Testis (tissue), 3 donors: ENCODE measurements around the gene POC5. TPM values are rescaled to one million over a fixed set of nuclear protein-coding genes. Genes with fewer than 3 reads are reported as not detected.

ENCODE experiments used
- DNase-seq: peaks from one replicate; pipeline ENCODE4 v3.0.0-alpha.2; 2019
- H3K27ac ChIP-seq, 2 donors: fragments of 200-600 bp; sonication (generic); one replicate each; pipeline ENCODE4 v1.5.1; 2019
- H3K27me3 ChIP-seq: fragments of 200-600 bp; sonication (generic); one replicate; pipeline ENCODE4 v1.5.1; 2019
- H3K36me3 ChIP-seq: fragments of 200-600 bp; sonication (generic); one replicate; pipeline ENCODE4 v1.5.1; 2017; ENCODE audit warnings: low read depth; ENCODE audit errors: missing control alignments
- H3K4me1 ChIP-seq: fragments of 200-600 bp; sonication (generic); one replicate; pipeline ENCODE4 v1.5.1; 2019
- H3K4me3 ChIP-seq, 2 donors: fragments of 200-600 bp; sonication (generic); one replicate each; pipeline ENCODE4 v1.5.1; 2017 to 2019
- H3K9me3 ChIP-seq: fragments of 200-600 bp; sonication (generic); one replicate; pipeline ENCODE4 v1.5.1; 2017
- POLR2A ChIP-seq: fragments of 450-650 bp; IDR thresholded peaks from one replicate; pipeline ENCODE4 v1.6.1; 2017; ENCODE audit warnings: antibody characterized with exemption, mild to moderate bottlenecking, moderate library complexity
- WGBS, 2 donors: methylation state at CpG; one replicate each; pipeline ENCODE4 v1.1.5; 2018; 5-methylcytosine and 5-hydroxymethylcytosine counted together
- intact Hi-C: fragments of 100-400 bp; cut with DNase I; formaldehyde crosslinking; loops from one replicate; pipeline ENCODE4 v1.15.1; 2023; ENCODE audit warnings: low total_unique reads
- polyA plus RNA-seq: library from polyadenylated mRNA; stranded (reverse); fragments of 350-450 nt; fragmentation: Illumina TruSeq; extraction: RNeasy Lipid Tissue Mini Kit (QIAGEN cat#74804); gene quantifications from one replicate; pipeline ENCODE4 v1.2.3, GENCODE V29; 2014; ENCODE audit warnings: low read depth, low replicate concordance; ENCODE audit not compliant: insufficient read depth
- total RNA-seq, 2 donors: library from RNA; depleted of rRNA; stranded (reverse); fragments of >200 nt; gene quantifications; one replicate each; pipeline ENCODE4 v1.2.3, GENCODE V29; 2016
- TF ChIP-seq, protein P1 (sequence below), 3 experiments: fragments of 450-650 bp in 2 of 3; fragments of 200-600 bp in 1 of 3; sonication (generic) in 1 of 3; IDR thresholded peaks; one replicate each; pipeline ENCODE4 v1.5.1; 2016 to 2019; ENCODE audit warnings: antibody characterized with exemption in 3 of 3, mild to moderate bottlenecking in 2 of 3, moderate library complexity in 1 of 3

POC5 gene
- total and polyA plus RNA-seq, 3 donors from 2014 or later, result 30.2 to 34.9 (median 30.8) TPM

DNA sequence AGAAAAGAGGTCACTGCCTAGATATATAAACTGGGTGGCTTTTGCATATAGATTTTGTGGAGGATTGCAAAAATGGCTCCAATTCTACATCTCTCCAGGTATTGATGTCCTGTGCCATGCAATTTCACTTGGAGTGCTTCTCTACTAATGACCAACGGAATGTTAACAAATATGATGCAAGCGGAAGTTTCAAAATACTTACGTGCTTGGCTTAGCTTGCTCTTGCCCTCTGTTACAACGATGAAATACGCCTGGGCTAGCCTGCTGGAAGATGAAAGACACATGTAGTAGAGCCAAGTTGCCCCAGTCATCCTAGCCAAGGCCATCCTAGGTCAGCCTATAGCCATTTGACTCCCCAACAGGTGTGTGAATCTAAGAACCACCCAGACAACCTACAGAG, 3.6 kb upstream of the POC5 start:
- TF ChIP-seq, protein P1, sequence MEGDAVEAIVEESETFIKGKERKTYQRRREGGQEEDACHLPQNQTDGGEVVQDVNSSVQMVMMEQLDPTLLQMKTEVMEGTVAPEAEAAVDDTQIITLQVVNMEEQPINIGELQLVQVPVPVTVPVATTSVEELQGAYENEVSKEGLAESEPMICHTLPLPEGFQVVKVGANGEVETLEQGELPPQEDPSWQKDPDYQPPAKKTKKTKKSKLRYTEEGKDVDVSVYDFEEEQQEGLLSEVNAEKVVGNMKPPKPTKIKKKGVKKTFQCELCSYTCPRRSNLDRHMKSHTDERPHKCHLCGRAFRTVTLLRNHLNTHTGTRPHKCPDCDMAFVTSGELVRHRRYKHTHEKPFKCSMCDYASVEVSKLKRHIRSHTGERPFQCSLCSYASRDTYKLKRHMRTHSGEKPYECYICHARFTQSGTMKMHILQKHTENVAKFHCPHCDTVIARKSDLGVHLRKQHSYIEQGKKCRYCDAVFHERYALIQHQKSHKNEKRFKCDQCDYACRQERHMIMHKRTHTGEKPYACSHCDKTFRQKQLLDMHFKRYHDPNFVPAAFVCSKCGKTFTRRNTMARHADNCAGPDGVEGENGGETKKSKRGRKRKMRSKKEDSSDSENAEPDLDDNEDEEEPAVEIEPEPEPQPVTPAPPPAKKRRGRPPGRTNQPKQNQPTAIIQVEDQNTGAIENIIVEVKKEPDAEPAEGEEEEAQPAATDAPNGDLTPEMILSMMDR (IDR thresholded peaks at IDR 0.05), result no peak
- no peak for TF ChIP-seq POLR2A
- Histone ChIP-seq H3K9me3 (no peaks in the 10 kb centered on the region), H3K27ac (no peak overlapping the region), H3K36me3 (no peaks in the 10 kb centered on the region), H3K4me1 (no peaks in the 10 kb centered on the region), H3K4me3 (no peak overlapping the region), H3K27me3 (no peaks in the 10 kb centered on the region)
- intact Hi-C loops, result no loop called here
- DNase-seq, result no peak
- WGBS, 2 donors, result 87 to 92% methylated on average over 5 of the region's 5 CpGs

DNA sequence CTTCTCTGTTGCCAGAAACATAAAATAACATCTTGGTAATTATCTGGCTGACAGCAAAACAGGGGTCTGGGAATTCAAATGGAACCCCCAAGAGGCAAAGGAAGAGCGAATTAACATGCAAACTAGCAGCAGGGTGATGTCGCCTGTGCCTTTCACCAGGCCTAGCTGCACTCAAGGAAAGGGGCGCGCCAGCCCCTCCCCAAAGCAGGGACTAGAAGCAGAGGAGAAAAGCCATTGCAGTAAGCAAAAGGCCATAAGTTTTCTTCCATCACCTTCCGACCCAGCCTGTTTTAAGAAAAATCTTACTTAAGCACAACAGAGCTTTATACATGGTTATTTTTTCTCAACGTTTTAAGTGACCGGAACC, 539 bp downstream of the POC5 start:
- Histone ChIP-seq H3K9me3 (no peaks in the 10 kb centered on the region), H3K4me3 (peak overlapping the region; percentile 87 to 95), H3K27ac (peak overlapping the region; percentile 84 to 87), H3K4me1 (no peaks in the 10 kb centered on the region), H3K27me3 (no peaks in the 10 kb centered on the region), H3K36me3 (no peaks in the 10 kb centered on the region)
- intact Hi-C loops, result no loop called here
- no peak for DNase-seq
- WGBS, 2 donors, result 0 to 1% methylated on average over 7 of the region's 7 CpGs
- no peak for TF ChIP-seq POLR2A
- TF ChIP-seq, protein P1 (IDR thresholded peaks at IDR 0.05), result no peak

DNA sequence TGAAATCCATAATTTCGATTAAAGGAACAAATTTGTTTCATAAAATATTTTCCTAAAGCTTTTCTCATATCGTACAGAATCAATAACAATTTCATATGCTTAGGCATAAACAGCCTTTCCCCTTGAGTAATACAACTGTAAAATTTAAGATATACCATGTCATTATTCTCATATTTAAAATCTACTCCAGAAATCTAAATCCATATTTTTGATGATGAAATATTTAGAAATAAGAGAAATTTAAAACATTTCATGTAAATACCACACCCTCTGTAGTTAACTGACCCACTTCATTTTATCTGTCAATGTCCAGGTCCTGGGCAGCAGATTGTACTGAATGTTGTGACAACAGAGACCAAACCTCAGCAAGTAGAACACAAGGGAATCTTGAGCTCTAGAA, 5.1 kb downstream of the POC5 start:
- TF ChIP-seq POLR2A, result no peak
- TF ChIP-seq, protein P1 (IDR thresholded peaks at IDR 0.05), result no peak
- DNase-seq, result no peak
- intact Hi-C loops, result no loop called here

DNA sequence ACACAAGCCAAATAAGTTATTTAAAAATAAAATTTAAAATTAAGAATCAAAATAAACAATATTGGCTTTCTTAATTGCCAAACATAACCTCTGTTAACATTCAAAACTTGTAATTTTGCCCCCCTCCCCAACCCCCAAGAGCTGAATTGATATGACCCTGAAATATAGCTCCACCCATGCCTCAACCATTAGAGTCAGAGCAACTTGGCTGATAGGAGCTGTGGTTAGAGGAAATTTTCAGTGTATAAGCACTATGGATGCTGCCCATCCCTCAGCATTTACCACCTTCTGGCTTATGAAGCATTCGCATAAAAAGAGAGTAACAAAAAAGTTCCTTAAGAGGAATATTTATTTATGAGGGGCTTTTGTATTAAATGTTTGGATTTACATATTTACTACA, 6.1 kb downstream of the POC5 start:
- no peak overlapping the region for H3K4me3 ChIP-seq
- intact Hi-C loops, result no loop called here
- no peaks in the 10 kb centered on the region for H3K4me1 ChIP-seq
- no peaks in the 10 kb centered on the region for H3K27me3 ChIP-seq
- DNase-seq, result no peak
- H3K9me3 ChIP-seq, result no peaks in the 10 kb centered on the region
- H3K27ac ChIP-seq, result no peak overlapping the region
- H3K36me3 ChIP-seq, result no peaks in the 10 kb centered on the region
- TF ChIP-seq POLR2A, result no peak
- TF ChIP-seq, protein P1 (IDR thresholded peaks at IDR 0.05), result no peak
- 96 to 100% methylated on average over 1 of the region's 1 CpG for WGBS, 2 donors

More for the DNA sequence above, 5.1 kb downstream of the POC5 start:
- no peaks in the 10 kb centered on the region for H3K36me3 ChIP-seq
- H3K27ac ChIP-seq, result no peak overlapping the region
- H3K27me3 ChIP-seq, result no peaks in the 10 kb centered on the region
- no peaks in the 10 kb centered on the region for H3K4me1 ChIP-seq
- H3K9me3 ChIP-seq, result no peaks in the 10 kb centered on the region
- H3K4me3 ChIP-seq, result no peak overlapping the region
- WGBS, 2 donors, result 90 to 96% methylated on average over 2 of the region's 2 CpGs

DNA sequence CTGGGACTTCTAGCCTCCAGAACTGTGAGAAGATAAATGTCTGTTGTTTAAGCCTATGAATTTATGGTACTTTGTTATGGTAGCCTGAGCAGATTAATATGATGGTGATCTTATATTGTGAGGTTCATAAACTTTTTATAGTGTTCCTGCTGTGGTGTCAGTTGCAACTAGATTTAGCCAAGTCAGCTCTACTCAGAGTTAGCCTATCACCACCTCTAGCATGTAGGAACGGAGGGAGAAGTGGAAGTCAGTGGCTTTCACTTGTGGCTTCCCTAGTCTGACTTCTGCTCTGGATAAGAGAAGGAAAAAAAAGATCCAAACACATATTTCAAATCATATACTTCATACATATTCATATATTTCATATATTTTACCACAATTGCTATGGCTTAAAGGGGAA, 6.6 kb downstream of the POC5 start:
- Histone ChIP-seq H3K27ac (no peak overlapping the region), H3K9me3 (no peaks in the 10 kb centered on the region), H3K36me3 (no peaks in the 10 kb centered on the region), H3K4me1 (no peaks in the 10 kb centered on the region), H3K27me3 (no peaks in the 10 kb centered on the region), H3K4me3 (no peak overlapping the region)
- WGBS, 2 donors, result 75 to 85% methylated on average over 1 of the region's 1 CpG
- no peak for DNase-seq
- intact Hi-C loops, result no loop called here
- TF ChIP-seq POLR2A, result no peak
- TF ChIP-seq, protein P1 (IDR thresholded peaks at IDR 0.05), result no peak
